ENCODE data around the gene PIP5K1C. TPM values are rescaled to one million over a fixed set of nuclear protein-coding genes. Genes with fewer than 3 reads are reported as not detected.
"Not testable (repeated sequence)": the region's sequence is repeated elsewhere in the genome, so short reads cannot be mapped to it uniquely, and the experiment has no call there.

The PIP5K1C gene
- total RNA-seq, 1 donor from 2014 or later: 15.1 TPM

DNA sequence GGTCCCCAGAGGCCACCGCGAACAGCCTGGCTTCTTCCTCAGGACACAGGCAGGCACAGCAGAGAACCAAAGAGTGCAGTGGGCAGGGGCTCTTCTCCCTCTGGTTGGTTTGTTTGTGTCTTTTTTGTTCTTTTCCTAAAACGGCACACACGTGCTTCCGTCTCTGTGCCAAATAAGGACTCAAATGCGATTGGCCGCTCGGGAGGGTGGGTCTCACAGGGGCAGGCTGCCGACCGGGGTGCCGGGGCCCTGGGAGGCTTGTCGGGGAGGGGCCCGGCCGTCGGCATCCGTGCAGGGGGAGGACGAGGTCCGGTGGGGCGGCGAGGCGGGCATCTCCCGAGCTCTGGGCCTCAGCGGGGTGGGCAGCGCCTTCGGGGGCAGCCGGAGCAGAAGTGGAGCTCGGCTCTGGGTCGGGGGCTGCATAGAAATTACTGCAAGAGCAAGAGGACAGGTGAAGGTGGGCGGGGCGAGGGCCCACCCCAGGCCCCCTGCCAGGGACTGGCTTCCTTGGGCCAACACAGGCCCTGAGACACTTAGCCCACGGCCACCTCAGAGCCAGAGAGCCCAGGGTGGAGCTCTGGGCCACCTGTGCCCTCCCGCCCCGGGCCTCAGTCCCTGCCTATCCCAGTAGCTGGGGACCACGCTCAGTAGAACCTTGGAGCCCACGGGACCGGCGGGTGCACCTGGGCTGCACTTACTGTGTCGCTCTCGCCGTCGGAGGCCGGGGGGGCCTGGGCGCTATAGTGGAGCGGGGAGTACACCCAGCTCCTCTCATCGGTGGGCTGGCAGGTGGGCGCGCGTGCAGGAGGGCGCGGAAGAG is 67.3 kb downstream of the PIP5K1C start:
- FAIRE-seq (no peak), DNase-seq (ENCODE audit: low spot score in 2 of 2) (peak; percentile 58 to 71)

DNA sequence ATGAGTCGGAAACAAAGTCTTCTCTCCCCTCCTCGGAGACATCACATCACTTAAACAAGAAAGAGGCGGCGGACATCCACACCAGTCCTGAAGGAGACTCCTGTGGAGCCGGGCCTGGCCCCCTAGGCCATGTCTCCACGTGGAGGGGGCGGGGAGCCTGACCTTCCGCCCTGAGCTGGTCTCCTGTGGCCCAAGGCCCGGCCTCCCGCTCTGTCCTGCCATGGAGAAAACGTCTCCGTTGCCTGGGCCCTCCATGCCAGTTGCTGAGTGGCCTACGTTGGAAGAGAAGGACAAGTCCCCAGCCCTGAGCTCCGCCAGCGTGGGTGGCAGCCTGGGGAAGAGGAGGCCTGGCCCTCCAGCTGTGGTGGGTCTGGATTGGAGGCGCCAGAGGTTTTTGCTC is 68.2 kb downstream of the PIP5K1C start:
- FAIRE-seq: no peak
- DNase-seq (ENCODE audit: low spot score in 2 of 2): no peak

DNA sequence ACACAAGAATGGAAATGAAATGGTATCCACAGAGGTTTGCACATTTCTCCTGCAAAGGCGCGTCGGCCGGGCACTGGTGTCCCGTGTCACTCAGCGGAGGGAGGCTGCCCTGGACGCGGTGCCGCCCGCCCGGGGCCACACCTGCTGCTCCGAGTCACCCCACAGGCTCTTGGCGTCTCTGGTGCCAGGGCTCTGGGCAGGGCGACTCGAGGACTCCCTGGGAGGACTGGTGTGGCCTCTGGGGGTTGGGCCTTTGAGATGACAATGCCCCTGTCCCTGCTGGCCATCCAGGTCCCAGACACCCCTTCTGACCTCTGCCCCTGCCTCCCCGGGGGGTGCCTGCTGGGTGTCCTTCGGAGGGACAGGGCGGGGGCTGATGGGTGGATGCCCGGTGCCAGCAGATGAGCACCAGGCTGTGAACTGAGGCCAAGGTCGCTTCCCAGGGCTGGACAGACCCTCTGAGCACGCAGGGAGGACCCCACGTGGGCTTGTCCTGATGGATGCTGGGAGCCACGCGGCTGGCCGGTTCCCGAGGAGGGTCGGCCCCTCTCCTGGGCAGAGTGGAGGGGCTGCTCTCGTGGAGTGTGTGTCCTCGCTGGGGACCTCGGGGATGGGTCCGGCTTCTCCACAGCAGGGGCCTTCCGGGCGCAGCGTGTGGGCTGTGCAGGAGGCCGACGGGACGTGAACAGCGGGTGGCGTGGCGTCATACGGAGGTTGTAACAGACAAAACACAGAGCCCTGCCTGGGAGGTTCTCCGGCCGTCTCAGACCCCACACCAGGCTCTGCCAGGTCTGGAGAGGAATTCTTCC is 69.0 kb downstream of the PIP5K1C start:
- DNase-seq (ENCODE audit: low spot score in 2 of 2) (no peak), FAIRE-seq (no peak)

GRCh38 chr19:3628766-3629165 is 71.5 kb downstream of the PIP5K1C start:
- DNase-seq (ENCODE audit: low spot score in 2 of 2); FAIRE-seq: not testable (repeated sequence)

GRCh38 chr19:3627351-3627723 is 72.9 kb downstream of the PIP5K1C start:
- DNase-seq (ENCODE audit: low spot score in 2 of 2) (no peak), FAIRE-seq (no peak)

DNA sequence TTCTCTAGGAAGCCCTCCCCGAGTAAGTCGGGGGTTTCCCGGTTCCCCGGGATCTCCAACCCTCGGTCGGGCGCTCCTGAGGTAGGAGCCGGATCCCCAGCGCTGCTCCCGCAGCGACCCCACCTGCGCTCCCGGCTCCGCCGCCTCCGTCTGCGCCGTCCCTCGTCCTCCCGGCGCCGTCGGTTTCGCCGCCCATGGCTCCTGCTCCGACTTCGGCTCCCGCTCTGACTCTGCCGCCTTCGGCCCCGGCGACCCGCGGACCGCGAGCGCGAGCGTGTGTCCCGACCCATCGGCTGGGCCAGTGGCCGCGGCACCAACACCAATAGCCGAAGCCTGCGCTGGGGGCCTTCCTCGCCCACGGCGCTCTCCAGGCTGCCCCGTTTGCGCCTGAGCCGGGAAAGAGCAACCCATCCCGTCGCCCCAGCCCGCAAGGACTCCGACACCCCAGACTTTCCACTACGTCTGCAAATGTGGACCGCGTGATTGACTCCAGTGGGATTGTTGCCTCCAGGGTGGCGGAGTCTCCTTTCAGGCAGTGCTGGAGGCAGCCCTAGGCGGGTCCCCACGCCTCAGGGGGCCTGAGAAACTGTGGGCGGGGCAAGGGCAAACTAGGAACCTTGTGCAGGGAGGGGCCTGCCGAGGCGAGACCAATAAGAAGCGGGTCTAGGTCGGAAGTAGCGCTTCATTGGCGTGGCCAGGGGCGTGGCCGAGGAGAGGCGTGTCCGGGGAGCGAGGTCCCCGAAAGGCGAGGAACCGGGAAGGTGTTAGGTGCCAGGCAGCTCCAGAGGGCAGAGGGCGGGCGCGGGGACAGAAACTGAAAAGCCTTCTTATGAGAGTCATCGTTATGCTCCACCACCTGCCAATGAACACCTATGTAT is 73.6 kb downstream of the PIP5K1C start, which contains the start of gene CACTIN:
CACTIN (minus strand) TSS at position 318 of the 878 bp plus-strand sequence; CDS start at position 290, 28 bp downstream.
- peak; percentile 100 for DNase-seq (ENCODE audit: low spot score in 2 of 2)
- peak; percentile 70 for FAIRE-seq

- DNase-seq (ENCODE audit: low spot score in 2 of 2) (no peak), FAIRE-seq (no peak)
Observed at GRCh38 chr19:3625996-3626472, 74.2 kb downstream of the PIP5K1C start.

DNA sequence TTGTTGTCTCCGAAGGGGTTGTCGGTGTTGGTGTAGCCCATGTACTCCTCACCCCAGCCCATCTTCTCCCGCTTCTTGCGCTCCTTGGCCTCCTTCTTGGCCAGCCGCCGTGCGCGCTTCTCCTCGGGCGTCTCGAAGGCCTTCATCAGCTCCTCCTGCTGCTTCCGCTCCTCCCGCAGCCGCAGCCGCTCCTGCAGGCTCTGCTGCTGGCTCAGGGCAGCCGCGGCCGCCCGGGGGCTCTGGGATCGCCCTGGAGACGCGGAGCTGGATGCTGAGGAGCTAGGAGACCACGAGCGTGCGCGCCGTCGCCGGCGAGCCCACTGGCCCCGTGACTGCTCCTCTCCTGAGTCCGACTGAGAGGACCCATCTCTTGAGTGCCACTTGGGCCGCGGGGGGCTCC is 76.6 kb downstream of the PIP5K1C start:
- DNase-seq (ENCODE audit: low spot score in 2 of 2) (no peak), FAIRE-seq (no peak)

GRCh38 chr19:3622224-3622623 is 78.0 kb downstream of the PIP5K1C start:
- FAIRE-seq: no peak
- DNase-seq (ENCODE audit: low spot score in 2 of 2): no peak

GRCh38 chr19:3621689-3622088 is 78.6 kb downstream of the PIP5K1C start:
- FAIRE-seq: no peak
- no peak for DNase-seq (ENCODE audit: low spot score in 2 of 2)

DNA sequence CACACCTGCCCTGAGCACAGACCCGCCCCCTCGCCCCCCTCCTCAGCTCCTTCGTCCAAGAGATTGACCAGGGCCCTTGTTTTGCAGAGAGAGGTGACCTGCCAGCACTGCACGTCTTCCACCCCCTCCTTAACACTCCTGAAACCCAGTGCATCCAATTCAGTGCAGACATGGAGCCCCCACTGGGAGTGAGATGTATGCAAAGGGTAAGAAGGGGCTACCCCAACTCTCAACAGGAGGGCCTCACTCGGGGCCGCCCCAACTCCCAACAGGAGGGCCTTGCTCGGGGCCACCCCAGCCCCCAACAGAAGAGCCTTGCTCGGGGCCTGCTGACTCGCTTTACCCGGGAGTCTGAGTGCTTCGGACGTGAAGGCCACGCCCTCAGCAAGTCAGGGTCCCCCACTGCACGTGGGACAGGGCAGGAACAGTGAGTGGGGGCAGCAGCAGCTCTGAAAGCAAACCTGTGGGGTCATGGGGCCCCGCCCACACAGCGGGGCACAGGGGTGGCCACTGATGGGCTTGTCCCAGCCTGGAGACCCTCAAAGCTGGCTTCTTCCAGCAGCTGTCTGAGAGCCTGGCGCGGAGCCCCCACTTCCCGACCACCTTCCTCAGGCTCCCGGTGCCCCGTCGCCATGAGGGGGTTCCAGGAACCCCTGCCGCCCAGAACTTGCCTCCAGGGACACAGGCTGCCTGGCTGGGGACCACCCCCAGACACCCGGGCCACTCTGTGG is 79.3 kb downstream of the PIP5K1C start:
- DNase-seq (ENCODE audit: low spot score in 2 of 2) (no peak), FAIRE-seq (no peak)

GRCh38 chr19:3620145-3620816 is 80.0 kb downstream of the PIP5K1C start:
- FAIRE-seq (no peak), DNase-seq (ENCODE audit: low spot score in 2 of 2) (no peak)

GRCh38 chr19:3619631-3620012 is 80.6 kb downstream of the PIP5K1C start:
- FAIRE-seq (no peak), DNase-seq (ENCODE audit: low spot score in 2 of 2) (no peak)

DNA sequence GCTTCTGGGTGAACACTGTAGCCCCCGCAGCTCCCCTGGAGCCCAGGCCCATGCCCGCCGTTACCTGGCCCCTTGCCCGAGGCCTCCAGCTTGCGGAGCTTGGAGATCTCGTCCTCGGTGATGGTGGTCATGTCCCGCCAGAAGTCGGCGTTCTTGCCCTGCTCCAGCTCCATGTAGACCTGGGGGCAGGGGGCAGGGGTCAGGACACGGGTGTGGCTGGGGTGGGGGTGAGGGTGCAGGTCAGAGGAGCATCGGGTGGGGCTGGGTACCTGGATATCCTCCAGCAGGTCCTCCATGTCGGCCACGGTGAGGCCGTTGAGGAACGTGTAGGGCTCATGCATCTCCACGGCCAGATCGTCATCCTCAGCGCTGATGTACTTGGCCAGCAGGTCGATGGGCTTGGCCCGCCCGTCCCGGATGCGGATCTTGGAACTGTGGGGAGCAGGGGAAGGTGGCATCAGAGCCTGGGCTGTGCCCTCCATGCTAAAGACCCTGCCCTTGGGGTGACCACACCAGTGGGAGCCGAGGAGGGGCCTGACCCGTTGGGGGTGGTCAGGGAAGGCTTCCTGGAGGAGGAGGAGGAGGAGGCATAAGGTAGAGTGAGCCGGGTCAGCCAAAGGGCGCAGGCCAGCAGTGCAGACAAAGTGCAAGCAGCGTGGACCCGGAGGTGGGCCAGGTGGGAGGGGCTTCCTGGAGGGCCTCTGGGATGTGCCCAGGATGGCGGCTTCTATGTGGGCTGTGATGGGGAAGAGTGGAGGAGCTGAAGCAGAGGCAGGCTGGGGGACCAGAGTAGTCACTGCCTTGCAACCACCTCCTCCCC is 81.2 kb downstream of the PIP5K1C start:
- DNase-seq (ENCODE audit: low spot score in 2 of 2) (no peak), FAIRE-seq (no peak)

- FAIRE-seq: no peak
- peak; percentile 88 to 94 for DNase-seq (ENCODE audit: low spot score in 2 of 2)
Observed at GRCh38 chr19:3618144-3618810, 82.0 kb downstream of the PIP5K1C start.

GRCh38 chr19:3617463-3617862 is 82.8 kb downstream of the PIP5K1C start:
- FAIRE-seq (no peak), DNase-seq (ENCODE audit: low spot score in 2 of 2) (no peak)

DNA sequence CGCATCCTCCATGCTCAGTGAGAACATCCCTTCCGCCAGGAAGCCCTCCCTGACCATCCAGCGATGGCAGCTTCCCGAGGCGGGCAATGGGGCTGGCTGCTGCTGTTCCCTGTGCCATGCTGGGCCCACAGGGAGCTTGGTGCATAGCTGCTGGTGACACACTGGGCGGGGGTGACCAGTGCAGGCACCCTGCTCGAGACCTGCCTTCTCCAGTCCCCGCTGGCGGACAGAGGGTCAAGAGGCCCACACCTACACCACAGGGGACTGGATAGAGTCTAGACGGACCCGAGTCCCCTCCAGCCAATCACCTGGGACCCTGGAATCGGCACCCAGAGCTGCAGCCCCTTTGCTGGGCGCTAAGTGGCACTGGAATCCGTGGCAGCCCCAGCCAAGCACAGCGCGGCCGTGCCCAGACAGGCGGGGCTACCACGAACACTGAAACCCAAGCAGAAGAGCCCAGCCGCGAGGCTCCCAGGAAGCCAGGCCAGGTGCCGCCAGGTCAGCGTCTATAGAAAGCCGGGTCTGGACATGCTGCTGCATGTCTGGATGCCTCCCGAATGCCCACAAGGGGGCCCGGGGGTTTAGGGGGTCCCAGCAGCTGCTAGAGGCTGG is 84.6 kb downstream of the PIP5K1C start:
- DNase-seq (ENCODE audit: low spot score in 2 of 2) (no peak), FAIRE-seq (no peak)
